Esophagus squamous epithelium (tissue), 5 donors: Measurements from ENCODE around the gene ELOVL6. TPM values are rescaled to one million over a fixed set of nuclear protein-coding genes. Genes with fewer than 3 reads are reported as not detected.
A peak's percentile ranks its signal among the peaks of the same experiment; 100 is the strongest.

Experiments
- DNase-seq: peaks from one replicate; lab custom pipeline; 2025; lab: John Stamatoyannopoulos, UW
- H3K27ac ChIP-seq, 4 donors: fragments of 200-600 bp; sonication (generic); one replicate each; pipeline ENCODE4 v1.5.1; 2016 to 2019; ENCODE audit warnings: mild to moderate bottlenecking in 1 of 4
- H3K27me3 ChIP-seq, 4 donors: fragments of 200-600 bp; sonication (generic); 1 replicate in 3 of 4; 2 replicates in 1 of 4; pipeline versions ENCODE4 v1.5.1 to v1.6.0; 2017 to 2021; ENCODE audit warnings: antibody characterized with exemption in 1 of 4
- H3K36me3 ChIP-seq, 3 donors: fragments of 200-600 bp; sonication (generic); one replicate each; pipeline ENCODE4 v1.5.1; 2016 to 2019
- H3K4me1 ChIP-seq, 3 donors: fragments of 200-600 bp; sonication (generic); one replicate each; pipeline ENCODE4 v1.5.1; 2017 to 2019
- H3K4me3 ChIP-seq, 4 donors: fragments of 200-600 bp; sonication (generic); 1 replicate in 3 of 4; 2 replicates in 1 of 4; pipeline ENCODE4 v1.5.1; 2016 to 2019; ENCODE audit warnings: mild to moderate bottlenecking in 2 of 4, moderate library complexity in 1 of 4
- H3K9me3 ChIP-seq, 3 donors: fragments of 200-600 bp; sonication (generic); one replicate each; pipeline ENCODE4 v1.5.1; 2016 to 2019
- POLR2A ChIP-seq, 4 donors: fragments of 450-650 bp; IDR thresholded peaks; one replicate each; pipeline ENCODE4 v1.6.1; 2017; ENCODE audit warnings: antibody characterized with exemption in 4 of 4, mild to moderate bottlenecking in 4 of 4, moderate library complexity in 3 of 4
- WGBS, 2 donors: methylation state at CpG; one replicate each; pipeline ENCODE4 v1.1.5; 2018; 5-methylcytosine and 5-hydroxymethylcytosine counted together
- intact Hi-C: fragments of 100-400 bp; cut with DNase I; formaldehyde crosslinking; loops from one replicate; pipeline ENCODE4 v1.15.0; 2022
- total RNA-seq, 4 donors: library from RNA; depleted of rRNA; stranded (reverse); fragments of >200 nt; gene quantifications; one replicate each; pipeline ENCODE4 v1.1.0, GENCODE V29; 2016
- TF ChIP-seq, protein P1 (sequence below), 6 experiments: fragments of 450-650 bp in 4 of 6; fragments of 200-600 bp in 2 of 6; sonication (generic) in 2 of 6; IDR thresholded peaks; one replicate each; pipeline ENCODE4 v1.5.1; 2016 to 2019; ENCODE audit warnings: antibody characterized with exemption in 6 of 6, mild to moderate bottlenecking in 4 of 6, moderate library complexity in 4 of 6
- donor health status: DM: yes; HTN: yes; CAD: no.

ELOVL6 gene
- total RNA-seq, 4 donors from 2014 or later, result 13.0 to 39.5 (median 19.4) TPM

DNA sequence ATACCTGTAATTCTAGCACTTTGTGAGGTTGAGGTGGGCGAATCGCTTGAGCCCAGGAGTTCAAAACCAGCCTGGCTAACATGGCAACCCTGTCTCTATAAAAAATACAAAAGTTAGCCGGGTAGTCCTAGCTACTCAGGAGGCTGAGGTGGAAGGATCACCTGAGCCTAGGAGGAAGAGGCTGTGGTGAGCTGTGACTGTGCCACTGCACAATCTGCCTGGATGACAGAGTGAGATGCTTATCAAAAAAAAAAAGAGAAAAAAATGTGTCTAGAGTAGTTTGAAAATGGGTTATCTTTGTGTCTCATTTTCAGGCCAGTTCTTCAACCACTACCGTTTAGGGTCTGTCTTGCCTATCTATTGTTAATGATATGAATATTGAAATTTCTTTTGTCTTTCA lies 187.6 kb downstream of the ELOVL6 start:
- Histone ChIP-seq H3K4me1 (peaks cover 0 to 3% (median 0%) of the 10 kb centered on the region in 3 donors), H3K36me3 (no peaks in the 10 kb centered on the region), H3K9me3 (no peaks in the 10 kb centered on the region), H3K4me3 (no peak overlapping the region), H3K27me3 (no peaks in the 10 kb centered on the region), H3K27ac (no peak overlapping the region)
- TF ChIP-seq, protein P1, sequence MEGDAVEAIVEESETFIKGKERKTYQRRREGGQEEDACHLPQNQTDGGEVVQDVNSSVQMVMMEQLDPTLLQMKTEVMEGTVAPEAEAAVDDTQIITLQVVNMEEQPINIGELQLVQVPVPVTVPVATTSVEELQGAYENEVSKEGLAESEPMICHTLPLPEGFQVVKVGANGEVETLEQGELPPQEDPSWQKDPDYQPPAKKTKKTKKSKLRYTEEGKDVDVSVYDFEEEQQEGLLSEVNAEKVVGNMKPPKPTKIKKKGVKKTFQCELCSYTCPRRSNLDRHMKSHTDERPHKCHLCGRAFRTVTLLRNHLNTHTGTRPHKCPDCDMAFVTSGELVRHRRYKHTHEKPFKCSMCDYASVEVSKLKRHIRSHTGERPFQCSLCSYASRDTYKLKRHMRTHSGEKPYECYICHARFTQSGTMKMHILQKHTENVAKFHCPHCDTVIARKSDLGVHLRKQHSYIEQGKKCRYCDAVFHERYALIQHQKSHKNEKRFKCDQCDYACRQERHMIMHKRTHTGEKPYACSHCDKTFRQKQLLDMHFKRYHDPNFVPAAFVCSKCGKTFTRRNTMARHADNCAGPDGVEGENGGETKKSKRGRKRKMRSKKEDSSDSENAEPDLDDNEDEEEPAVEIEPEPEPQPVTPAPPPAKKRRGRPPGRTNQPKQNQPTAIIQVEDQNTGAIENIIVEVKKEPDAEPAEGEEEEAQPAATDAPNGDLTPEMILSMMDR (IDR thresholded peaks at IDR 0.05), result no peak
- no peak for TF ChIP-seq POLR2A (IDR thresholded peaks at IDR 0.05)
- 83 to 88% methylated on average over 4 of the region's 4 CpGs for WGBS, 2 donors
- no peak for DNase-seq
- intact Hi-C loops, result no loop called here

DNA sequence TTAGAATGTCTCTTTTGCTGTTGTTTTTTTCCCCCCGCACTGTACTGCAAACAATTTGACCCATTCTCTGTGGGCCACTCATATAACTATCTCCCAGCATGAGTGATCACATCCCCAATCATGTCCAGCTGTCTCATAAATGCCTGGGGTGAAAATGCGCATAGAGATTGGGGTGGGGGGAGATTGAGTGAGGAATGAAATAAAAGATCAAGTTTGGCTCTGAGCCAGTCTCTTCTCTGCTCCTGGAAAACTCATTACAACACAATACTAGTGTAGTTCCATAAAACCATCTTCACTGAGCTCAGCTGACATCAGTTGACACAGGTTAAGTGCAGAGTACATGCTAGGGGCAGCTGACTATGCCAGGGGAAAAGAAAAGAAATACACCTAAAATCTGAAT lies 188.9 kb downstream of the ELOVL6 start:
- intact Hi-C loops, result loop anchor here (10.0 kb wide), 1 partner anchor 305 kb away; no protein-coding TSS in a partner anchor
- DNase-seq, result no peak
- Histone ChIP-seq H3K27me3 (no peaks in the 10 kb centered on the region), H3K27ac (no peak overlapping the region), H3K4me1 (peaks cover 0 to 6% (median 0%) of the 10 kb centered on the region in 3 donors), H3K4me3 (no peak overlapping the region), H3K36me3 (no peaks in the 10 kb centered on the region), H3K9me3 (no peaks in the 10 kb centered on the region)
- no peak for TF ChIP-seq POLR2A (IDR thresholded peaks at IDR 0.05)
- TF ChIP-seq, protein P1 (IDR thresholded peaks at IDR 0.05), result no peak
- WGBS, 2 donors, result 71 to 90% methylated on average over 2 of the region's 2 CpGs

DNA sequence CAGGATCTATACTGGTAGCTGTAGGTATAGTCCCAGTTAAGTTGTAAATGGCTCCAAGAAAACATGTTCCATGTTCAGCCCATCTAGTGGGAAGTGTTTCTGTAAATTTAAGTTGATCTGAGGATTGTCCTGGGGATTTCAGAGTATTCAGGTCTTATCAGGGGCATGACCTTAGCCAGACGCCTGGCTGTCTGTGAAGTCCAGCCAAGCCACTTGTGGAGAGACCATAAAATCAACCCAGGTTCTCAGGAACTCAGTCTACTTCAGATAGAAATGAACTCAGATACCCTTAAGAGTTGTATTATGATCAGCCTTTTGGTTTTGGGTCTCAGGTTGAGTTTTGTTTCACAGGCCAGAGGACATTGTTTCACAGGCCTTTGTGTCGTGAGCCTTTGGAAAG lies 189.9 kb downstream of the ELOVL6 start:
- 77 to 83% methylated on average over 1 of the region's 2 CpGs for WGBS, 2 donors
- no peak for DNase-seq
- no peaks in the 10 kb centered on the region for H3K27me3 ChIP-seq
- H3K27ac ChIP-seq, result no peak overlapping the region
- intact Hi-C loops, result loop anchor here (10.0 kb wide), 1 partner anchor 306 kb away; no protein-coding TSS in a partner anchor
- no peaks in the 10 kb centered on the region for H3K36me3 ChIP-seq
- TF ChIP-seq, protein P1 (IDR thresholded peaks at IDR 0.05), result no peak
- no peak for TF ChIP-seq POLR2A (IDR thresholded peaks at IDR 0.05)
- no peaks in the 10 kb centered on the region for H3K9me3 ChIP-seq
- H3K4me3 ChIP-seq, result no peak overlapping the region
- H3K4me1 ChIP-seq, result peaks cover 0 to 6% (median 0%) of the 10 kb centered on the region in 3 donors

DNA sequence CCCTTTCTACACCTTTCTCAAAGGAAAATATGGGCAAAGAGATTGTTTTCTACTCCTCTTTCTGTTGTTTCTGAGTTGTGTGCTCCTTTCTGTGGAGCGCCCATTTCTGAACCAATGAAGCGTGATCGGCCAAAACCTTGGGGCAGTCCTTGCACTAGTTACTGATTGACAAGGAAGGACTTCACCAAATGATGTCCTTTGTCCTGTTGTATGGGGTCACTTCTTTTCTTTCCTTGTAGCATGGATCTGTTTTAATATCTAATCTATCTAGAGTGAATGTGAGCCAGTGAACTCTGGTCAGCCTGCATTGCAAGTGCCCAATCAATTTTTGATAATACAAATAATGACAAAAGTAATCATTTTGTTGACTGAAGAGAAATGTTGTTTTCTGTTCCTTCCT lies 191.2 kb downstream of the ELOVL6 start:
- no peak for TF ChIP-seq POLR2A (IDR thresholded peaks at IDR 0.05)
- TF ChIP-seq, protein P1 (IDR thresholded peaks at IDR 0.05), result no peak
- Histone ChIP-seq H3K27ac (no peak overlapping the region), H3K4me3 (no peak overlapping the region), H3K36me3 (no peaks in the 10 kb centered on the region), H3K4me1 (peaks cover 0 to 10% (median 1%) of the 10 kb centered on the region in 3 donors), H3K27me3 (no peaks in the 10 kb centered on the region), H3K9me3 (no peaks in the 10 kb centered on the region)
- intact Hi-C loops, result loop anchor here (10.0 kb wide), 1 partner anchor 308 kb away; no protein-coding TSS in a partner anchor
- DNase-seq, result no peak
- WGBS, 2 donors, result 96 to 97% methylated on average over 3 of the region's 3 CpGs

DNA sequence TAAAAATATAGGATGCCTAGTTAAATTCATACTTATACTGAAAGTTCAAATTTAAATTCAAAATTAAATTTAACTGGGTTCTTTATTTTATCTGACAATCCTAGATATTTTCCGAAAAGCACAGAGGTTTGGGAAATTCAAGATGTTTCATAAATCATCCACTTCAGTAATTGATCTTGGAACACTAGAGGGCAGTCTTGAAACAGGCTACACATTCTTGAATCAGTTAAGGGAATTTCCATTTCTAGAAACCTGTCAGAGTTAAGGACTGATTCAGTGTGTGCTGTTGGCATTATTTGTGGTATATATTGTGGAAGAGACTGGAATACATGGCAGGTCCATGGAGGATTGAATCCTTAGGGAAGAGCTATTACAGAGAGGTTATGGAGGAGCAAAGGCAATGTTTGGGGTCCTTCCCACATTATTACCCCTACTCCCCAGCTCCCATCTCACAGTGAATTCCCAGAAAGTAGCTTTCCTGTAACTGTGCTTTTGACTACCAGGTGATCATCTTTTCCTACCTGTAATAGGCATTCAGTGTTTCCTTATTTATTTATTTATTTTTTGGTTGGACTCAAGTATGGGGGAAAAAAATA lies 192.9 kb downstream of the ELOVL6 start:
- Histone ChIP-seq H3K4me1 (peaks cover 0 to 18% (median 3%) of the 10 kb centered on the region in 3 donors), H3K4me3 (no peak overlapping the region), H3K27me3 (no peaks in the 10 kb centered on the region), H3K9me3 (no peaks in the 10 kb centered on the region), H3K27ac (no peak overlapping the region), H3K36me3 (no peaks in the 10 kb centered on the region)
- no peak for TF ChIP-seq POLR2A (IDR thresholded peaks at IDR 0.05)
- TF ChIP-seq, protein P1 (IDR thresholded peaks at IDR 0.05), result peak; percentile 41 to 83 (median 61)
- intact Hi-C loops, result loop anchor here (10.0 kb wide), 1 partner anchor 309 kb away; no protein-coding TSS in a partner anchor
- WGBS, 2 donors, result 5 to 13% methylated on average over 1 of the region's 1 CpG
- no peak for DNase-seq
